ENCODE results near the gene RELN.
"Not testable (repeated sequence)": the region's sequence is repeated elsewhere in the genome, so short reads cannot be mapped to it uniquely, and the experiment has no call there.

Gene RELN

DNA sequence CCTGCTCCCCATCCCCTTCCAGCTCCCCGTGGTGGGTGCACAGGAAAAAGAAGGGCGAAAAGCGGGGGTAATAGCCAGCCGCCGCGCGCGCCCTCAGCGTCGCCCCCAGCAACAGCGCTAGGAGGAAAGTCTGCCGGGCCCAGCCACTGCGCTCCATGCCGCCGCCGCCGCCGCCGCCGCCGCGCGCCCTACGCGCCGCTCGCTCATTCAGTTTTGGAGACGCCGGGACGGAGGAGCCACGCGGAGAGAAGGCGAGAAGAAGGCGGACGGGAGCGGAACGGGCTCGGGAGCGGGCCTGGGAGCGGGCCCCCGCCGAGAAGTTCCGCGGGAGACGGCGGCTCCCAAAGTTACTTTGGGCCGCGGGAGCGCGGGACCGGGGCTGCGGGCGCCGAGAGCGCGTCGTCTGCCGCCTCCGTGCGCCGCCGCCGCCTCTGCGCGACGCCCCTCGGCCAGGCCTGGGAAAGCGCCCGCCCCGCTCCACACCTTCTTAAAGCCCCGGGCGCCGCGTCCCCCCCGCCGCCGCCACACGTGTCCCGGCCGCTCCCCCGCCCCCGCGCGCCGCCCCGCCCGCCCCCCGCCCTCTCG is at the start of gene RELN:
Gene RELN (minus strand): TSS at position 459 of the 585 bp plus-strand sequence. CDS start 302 bp downstream, at position 157.
- DNase-seq: no peak

- no peak for DNase-seq
Observed at GRCh38 chr7:104038136-104038535, 48.7 kb upstream of the RELN start.

DNA sequence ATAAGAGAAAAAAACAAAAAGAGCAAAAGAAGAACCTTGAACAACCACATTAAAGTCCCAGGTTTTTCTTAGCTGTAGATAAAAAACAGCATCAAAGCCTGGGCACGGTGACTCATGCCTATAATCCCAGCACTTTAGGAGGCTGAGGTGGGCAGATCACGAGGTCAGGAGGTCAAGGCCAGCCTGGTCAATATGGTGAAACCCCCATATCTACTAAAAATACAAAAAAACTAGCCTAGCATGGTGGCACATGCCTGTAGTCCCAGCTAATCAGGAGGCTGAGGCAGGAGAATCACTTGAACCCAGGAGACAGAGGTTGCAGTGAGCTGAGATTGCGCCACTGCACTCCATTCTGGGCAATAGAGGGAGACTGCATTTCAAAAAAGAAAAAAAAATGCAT is 47.4 kb upstream of the RELN start:
- not testable (repeated sequence) for DNase-seq

- no peak for DNase-seq
Observed at GRCh38 chr7:104035351-104035750, 45.9 kb upstream of the RELN start.

GRCh38 chr7:104034679-104035078 is 45.2 kb upstream of the RELN start:
- no peak for DNase-seq

- no peak for DNase-seq
Observed at GRCh38 chr7:104033837-104034236, 44.4 kb upstream of the RELN start.

- no peak for DNase-seq
Observed at GRCh38 chr7:104032486-104032885, 43.0 kb upstream of the RELN start.

GRCh38 chr7:104029765-104030164 is 40.3 kb upstream of the RELN start:
- no peak for DNase-seq

- DNase-seq: no peak
Observed at GRCh38 chr7:104024632-104025031, 35.2 kb upstream of the RELN start.

DNA sequence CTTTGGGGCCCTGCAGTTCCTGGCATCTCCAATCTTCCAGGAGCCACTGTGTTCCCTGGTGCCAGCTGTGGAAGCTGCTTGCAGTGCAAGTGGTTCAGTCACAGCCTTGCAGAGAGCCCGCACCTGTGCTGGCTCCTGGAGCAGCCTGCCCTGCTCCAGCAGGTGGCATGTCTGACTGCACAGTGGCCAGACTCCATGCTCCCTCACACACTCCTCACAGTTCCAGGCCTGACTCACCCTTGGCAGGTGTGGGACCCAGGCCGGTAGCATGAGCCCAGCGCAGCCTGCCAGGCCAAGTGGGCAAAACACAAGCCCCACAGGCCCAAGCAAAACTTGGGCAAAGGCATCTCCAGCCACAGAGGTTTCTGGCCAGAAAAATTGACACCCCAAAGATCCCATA is 33.6 kb upstream of the RELN start:
- no peak for DNase-seq

GRCh38 chr7:104018425-104018824 is 29.0 kb upstream of the RELN start:
- DNase-seq: no peak

DNA sequence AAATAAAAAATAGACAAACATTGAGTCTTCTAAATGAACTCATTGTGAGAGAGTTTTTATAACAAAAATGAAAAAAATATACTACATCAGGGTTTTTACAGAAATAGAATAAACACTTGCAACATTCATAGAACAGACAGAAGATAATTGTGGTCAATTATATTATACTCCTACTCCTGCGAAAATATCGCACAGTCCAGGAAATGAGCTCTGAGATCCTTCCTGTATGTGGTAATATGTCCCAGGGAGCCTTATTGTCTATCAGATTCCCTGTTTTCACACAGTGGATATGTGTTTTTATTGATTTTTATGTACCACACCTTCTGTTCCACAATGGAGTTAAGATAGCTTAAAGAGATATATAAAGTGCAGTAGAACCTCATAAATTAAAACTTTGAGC is 27.5 kb upstream of the RELN start:
- DNase-seq: no peak

DNA sequence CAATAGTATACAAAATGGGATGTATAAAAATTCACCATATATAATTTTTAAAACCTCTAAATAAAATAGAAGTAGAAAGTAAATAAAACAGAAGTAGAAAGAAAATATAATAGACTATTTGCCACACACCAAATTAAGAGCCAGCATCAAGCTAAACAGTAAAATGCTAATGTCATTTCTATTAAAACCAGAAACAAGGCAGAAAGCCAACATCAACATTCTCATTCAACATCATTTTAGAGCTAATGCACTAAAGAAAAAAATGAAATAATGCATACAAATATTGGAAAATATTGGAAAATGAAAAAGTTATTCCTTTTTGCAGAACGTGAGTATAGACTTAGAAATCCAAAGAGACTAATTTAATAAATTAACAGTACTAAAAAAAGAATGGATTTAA is 23.4 kb upstream of the RELN start:
- DNase-seq: no peak

DNA sequence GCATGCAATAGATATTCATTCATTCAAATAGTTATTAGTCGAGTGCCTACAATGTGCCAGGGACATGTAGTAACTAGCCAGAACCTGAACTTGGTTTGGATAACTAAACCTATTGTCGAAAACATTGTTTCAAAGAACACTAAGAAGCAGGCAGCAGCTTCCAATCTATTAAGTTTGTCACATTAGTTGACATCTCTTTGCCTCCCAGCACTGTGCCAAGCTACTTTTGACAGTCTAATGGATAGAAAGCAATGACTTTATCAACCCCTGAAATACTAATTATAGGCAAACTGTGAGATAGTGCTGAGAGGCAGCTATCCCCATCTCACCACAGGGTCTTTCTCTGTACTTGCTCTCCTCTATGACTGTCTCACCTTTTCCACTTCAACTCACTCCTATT is 22.4 kb upstream of the RELN start:
- no peak for DNase-seq

- no peak for DNase-seq
Observed at GRCh38 chr7:104010052-104010909, 20.8 kb upstream of the RELN start.

GRCh38 chr7:104008107-104008506 is 18.6 kb upstream of the RELN start:
- no peak for DNase-seq

GRCh38 chr7:104007614-104008013 is 18.2 kb upstream of the RELN start:
- no peak for DNase-seq

- no peak for DNase-seq
Observed at GRCh38 chr7:104005197-104005596, 15.7 kb upstream of the RELN start.

GRCh38 chr7:103996639-103997038 is 7.2 kb upstream of the RELN start:
- DNase-seq: no peak

GRCh38 chr7:103996017-103996551 is 6.6 kb upstream of the RELN start:
- no peak for DNase-seq

DNA sequence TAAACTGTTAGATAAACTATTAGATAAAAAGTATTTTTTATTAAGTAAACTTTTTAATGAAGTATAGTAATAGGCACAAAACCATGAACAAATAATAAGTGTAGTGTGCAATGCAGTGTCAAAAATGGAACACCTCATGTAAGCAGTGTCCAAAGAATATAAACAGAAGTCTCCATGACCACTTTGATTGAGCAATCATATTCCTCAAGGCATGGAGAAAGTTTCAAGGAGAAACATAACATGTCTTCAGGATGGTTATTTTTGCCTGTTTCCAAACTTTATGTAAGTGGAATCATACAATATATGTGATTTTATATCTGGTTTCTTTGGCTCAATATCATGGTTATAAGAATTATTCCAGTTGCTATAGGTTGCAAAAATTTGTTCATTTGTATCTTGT is 6.1 kb upstream of the RELN start:
- no peak for DNase-seq

GRCh38 chr7:103993551-103993950 is 4.1 kb upstream of the RELN start:
- DNase-seq: no peak

- no peak for DNase-seq
Observed at GRCh38 chr7:103991406-103991805, 1.9 kb upstream of the RELN start.

DNA sequence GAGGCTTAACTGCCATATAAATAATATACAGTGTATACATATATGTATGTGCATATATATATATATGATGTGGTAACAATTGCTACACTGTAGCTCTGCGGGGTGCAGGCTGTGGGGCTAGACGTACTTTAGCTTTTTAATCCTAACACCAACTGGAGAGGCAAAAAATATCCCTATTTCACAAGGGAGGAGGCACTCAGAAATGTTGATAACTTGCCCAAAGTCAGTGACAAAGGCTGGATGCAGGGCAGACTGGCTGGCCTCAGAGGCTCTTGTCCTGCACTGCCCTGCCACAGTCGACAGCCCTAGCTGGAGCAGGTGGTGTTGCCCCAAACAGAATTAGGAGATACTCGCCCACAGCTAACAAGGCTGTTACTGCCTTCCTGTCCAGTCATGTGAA is 1.5 kb upstream of the RELN start:
- no peak for DNase-seq

All from NK-92 treated with Interleukin-12 subunit alpha and Interleukin-12 subunit beta, amount 100 ng/mL, for 24 hours (cell line).